Measurements from ENCODE around the gene NTM.
"Not testable (repeated sequence)": the region's sequence is repeated elsewhere in the genome, so short reads cannot be mapped to it uniquely, and the experiment has no call there.

Gene NTM

GRCh38 chr11:132064987-132065620 is 694.7 kb downstream of the NTM start:
- no peak for DNase-seq

- no peak for DNase-seq
These were observed 698.1 kb downstream of the NTM start for GRCh38 chr11:132068556-132068955.

DNA sequence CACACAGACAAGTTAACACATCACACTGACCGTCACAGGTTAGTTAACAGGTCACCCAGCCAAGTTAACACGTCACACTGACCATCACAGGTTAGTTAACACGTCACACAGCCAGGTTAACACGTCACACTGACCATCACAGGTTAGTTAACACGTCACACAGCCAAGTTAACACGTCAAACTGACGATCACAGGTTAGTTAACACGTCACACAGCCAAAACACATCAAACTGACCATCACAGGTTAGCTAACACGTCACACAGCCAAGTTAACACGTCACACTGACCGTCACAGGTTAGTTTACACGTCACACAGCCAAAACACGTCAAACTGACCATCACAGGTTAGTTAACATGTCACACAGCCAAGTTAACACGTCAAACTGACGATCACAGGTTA is 699.2 kb downstream of the NTM start:
- not testable (repeated sequence) for DNase-seq

DNA sequence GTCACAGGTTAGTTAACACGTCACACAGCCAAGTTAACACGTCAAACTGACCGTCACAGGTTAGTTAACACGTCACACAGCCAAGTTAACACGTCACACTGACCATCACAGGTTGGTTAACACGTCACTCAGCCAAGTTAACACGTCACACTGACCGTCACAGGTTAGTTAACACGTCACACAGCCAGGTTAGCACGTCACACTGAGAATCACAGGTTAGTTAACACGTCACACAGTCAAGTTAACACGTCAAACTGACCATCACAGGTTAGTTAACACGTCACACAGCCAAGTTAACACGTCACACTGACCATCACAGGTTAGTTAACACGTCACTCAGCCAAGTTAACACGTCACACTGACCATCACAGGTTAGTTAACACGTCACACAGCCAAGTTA is 700.5 kb downstream of the NTM start:
- not testable (repeated sequence) for DNase-seq

DNA sequence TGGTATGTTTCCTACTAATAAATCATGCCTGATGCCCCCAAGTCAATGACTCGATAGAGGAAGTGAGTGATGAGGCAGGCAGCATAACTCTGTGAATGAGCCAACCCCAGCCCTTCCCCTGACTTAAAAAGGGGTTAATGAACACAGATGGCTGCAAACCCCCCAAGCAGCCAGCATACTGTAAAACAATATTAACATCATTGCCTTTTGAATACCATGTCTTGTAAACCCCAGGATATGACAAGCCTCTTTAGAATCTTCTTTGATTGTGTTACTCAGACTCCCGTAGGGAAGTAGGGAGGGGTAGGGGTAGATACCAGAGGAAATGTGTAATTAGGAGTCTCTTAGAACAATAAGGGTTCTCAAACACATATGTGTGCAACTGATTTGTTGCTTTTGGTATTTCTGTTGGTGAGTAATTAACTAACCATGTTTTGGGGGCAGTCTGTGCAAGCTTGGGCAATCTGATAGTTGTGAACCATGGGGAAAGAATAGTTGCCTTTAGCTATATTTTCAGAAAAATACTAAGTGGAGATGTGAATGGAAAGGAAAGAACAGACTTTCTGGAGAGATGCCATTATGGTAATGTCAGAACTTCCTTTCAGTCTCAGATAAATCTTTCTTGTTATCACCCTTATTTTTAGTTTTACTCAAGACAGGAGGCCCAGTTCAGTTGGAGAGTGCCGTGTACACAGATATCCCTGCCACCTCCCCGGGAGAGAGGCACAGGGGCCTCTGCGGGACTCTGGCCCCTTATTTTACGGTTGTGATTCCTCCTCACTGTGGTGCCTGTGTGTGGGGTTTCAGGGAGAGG is 701.8 kb downstream of the NTM start:
- no peak for DNase-seq

GRCh38 chr11:132072858-132073211 is 702.4 kb downstream of the NTM start:
- DNase-seq = no peak

DNA sequence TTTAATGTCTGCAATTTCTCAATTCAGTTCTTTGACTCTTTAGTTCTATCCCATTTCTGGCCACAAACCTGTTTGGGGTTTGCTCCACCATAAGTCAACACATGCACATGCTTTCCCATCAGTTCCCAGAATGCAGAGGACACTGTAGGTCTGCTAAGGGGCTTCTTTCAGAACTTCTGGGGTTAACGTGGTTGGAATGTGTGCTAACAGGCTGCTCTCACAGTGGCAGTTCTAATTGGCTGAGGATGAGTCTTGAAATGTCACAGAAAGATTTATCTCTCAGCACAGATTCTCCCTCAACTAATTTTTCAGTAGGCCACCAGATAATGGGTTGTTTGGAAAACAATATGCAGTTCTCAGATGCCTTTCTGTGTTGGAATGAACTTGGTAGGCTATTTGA is 703.4 kb downstream of the NTM start:
- no peak for DNase-seq

GRCh38 chr11:132075447-132075846 is 705.0 kb downstream of the NTM start:
- DNase-seq = no peak

- no peak for DNase-seq
These were observed 707.0 kb downstream of the NTM start for GRCh38 chr11:132077416-132077815.

DNA sequence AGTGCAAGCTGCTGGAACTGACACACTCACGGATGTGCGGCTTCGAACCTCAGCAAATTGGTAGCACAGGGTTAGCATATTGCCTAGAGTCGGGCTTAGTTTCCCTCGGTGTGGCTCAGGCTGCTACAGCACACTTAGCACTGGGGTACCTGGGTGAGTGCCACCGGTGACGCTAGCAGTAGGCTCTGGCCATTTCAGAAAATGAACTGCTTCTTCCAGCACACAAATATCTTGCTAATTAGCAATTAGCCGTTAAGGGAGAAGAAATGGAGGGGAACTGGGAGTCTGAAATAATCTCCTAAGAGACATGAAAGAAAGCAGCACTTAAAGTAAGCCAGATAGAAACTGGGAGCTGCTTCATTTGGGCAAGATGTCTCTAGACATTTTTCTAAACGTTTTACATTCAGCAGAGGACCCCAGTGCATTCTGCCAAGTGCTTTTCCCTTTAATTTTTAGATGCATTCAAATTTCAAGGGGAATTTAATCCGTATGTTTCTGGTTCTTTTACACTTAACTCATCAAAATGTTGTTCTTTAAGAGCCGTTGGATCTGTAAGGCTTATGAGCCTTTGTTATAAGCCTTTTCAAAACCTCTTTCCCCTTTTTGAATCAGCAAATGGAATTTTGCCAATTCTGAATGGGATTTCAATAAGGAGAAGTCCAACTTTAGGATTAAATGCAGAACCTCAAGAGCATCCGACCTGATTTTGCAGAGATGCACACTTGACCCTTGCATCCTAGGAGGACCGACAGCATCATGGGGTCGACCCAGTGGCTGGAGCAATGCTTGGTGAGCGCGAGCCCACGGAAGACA is 708.1 kb downstream of the NTM start:
- DNase-seq = no peak

GRCh38 chr11:132080127-132080526 is 709.7 kb downstream of the NTM start:
- no peak for DNase-seq

GRCh38 chr11:132082566-132082965 is 712.2 kb downstream of the NTM start:
- DNase-seq = no peak

DNA sequence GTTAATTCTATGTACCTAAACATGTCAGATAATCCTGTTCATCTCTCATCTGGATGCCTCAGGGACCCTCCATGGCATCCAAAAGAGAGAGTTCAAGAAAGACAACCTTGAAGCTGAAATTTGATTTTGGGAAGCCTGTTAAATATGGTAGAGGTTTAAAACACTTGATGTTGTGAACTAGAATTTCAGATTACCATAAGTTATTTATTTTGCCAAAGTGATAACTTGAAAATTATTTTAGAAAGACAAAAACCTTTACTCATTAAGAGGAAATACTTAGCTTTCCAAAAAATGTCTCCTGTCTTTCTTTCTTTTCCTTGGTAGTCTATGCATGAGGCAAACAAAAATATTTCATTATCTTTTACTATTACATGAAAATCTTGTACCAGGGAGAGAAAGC is 714.0 kb downstream of the NTM start:
- DNase-seq = no peak

GRCh38 chr11:132087148-132087547 is 716.7 kb downstream of the NTM start:
- DNase-seq = no peak

GRCh38 chr11:132088551-132088950 is 718.1 kb downstream of the NTM start:
- no peak for DNase-seq

- no peak for DNase-seq
These were observed 723.3 kb downstream of the NTM start for GRCh38 chr11:132093536-132094259.

- no peak for DNase-seq
These were observed 724.2 kb downstream of the NTM start for GRCh38 chr11:132094598-132094997.

DNA sequence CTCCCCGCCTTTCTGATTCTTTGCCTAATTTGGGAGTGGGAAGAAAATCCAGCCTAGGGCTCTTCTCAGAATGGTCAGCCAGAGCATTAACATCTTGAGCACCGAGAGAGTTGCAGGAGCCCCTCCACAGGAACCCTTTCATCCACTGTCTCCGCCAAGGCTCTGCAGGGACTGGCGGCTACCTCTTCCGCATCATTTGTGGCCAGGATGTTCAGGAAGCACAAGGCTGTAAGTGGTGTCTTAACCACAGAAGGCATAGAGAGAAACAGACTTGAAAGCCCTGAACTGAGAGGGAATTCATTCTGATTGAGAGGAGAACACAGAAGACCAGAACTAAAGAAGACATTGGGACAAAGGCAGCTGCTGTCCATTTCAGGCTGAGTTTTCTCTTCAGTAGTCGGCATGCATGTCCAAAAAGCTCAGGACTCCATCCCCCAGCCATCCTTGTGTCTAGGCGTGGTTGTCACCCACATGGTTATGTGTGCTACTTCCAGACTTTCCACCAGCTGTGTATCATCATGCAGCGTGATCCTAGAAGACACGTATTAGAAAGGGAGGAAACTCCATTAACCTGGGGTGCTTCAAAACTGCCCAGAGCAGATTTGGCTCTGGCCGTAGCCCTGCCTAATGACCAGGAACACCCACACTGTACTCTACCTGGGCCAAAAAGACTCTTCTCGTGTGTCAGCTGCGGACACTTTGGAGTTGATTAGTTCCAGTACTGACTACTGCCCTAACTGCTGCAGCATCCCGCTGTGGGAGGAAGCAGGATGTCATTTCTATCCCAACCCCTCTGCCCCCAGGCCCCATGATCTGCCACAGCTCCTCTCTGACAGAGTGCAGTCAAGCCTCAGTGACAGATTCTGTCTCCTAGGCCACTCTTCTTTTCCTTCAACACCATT is 725.1 kb downstream of the NTM start:
- DNase-seq = no peak

DNA sequence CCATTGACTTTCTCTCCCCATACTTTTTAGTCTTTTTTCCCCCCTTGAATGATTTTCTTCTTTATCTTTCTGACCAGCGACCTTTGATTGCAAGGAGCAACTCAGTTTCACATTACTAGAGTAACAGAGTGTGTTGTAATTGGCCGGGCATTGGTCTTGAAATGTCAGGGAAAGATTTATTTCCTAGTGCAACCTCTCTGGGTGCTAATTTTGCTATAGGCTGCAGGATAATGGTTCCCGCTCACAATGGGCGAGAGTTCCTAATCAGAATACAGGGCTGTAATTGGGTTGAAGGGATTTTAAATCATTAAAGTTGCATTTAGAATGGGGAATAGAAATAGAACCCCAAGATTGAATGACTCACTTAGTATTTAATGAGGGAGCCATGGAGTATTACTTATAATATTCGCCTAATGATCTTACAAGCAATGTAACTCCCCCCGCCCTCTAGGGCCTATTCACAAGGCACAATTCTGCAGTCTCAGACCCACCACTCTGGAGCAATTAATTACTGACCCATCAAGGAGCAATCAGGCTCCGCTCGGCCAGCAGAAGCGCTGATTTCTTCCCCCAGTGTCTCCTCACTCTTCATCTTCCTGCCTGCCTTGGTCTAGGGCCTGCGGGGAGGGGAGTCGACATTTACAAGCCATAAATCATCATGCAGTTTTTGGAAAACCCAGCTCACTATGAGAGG is 725.9 kb downstream of the NTM start:
- no peak for DNase-seq

- DNase-seq = no peak
These were observed 729.3 kb downstream of the NTM start for GRCh38 chr11:132099692-132100091.

- no peak for DNase-seq
These were observed 730.2 kb downstream of the NTM start for GRCh38 chr11:132100583-132100982.

Data from left hindlimb (tissue), 1 donor.